Measurements from ENCODE around the gene MAPKAPK3.

The MAPKAPK3 gene

GRCh38 chr3:50657407-50657806 lies 40.5 kb downstream of the MAPKAPK3 start:
- no peak overlapping the region for H3K4me3 ChIP-seq (ENCODE audit: low read depth, low read length)
- no peak for TF ChIP-seq CTCF (IDR thresholded peaks at IDR 0.05; ENCODE audit: low read depth, low read length)
- in situ Hi-C loops (cut with HindIII; ENCODE audit: low sequenced_read_pairs): no loop called here
- no peak for DNase-seq (ENCODE audit: low read depth, low spot score)

GRCh38 chr3:50657816-50658215 lies 40.9 kb downstream of the MAPKAPK3 start:
- no peak overlapping the region for H3K4me3 ChIP-seq (ENCODE audit: low read depth, low read length)
- TF ChIP-seq CTCF (IDR thresholded peaks at IDR 0.05; ENCODE audit: low read depth, low read length): no peak
- DNase-seq (ENCODE audit: low read depth, low spot score): no peak
- in situ Hi-C loops (cut with HindIII; ENCODE audit: low sequenced_read_pairs): no loop called here

GRCh38 chr3:50658416-50658815 lies 41.5 kb downstream of the MAPKAPK3 start:
- DNase-seq (ENCODE audit: low read depth, low spot score): no peak
- no peak for TF ChIP-seq CTCF (IDR thresholded peaks at IDR 0.05; ENCODE audit: low read depth, low read length)
- no peak overlapping the region for H3K4me3 ChIP-seq (ENCODE audit: low read depth, low read length)
- in situ Hi-C loops (cut with HindIII; ENCODE audit: low sequenced_read_pairs): no loop called here

- DNase-seq (ENCODE audit: low read depth, low spot score): no peak
- in situ Hi-C loops (cut with HindIII; ENCODE audit: low sequenced_read_pairs): no loop called here
- no peak overlapping the region for H3K4me3 ChIP-seq (ENCODE audit: low read depth, low read length)
- TF ChIP-seq CTCF (IDR thresholded peaks at IDR 0.05; ENCODE audit: low read depth, low read length): no peak
Observed at GRCh38 chr3:50658831-50659230, 41.9 kb downstream of the MAPKAPK3 start.

- in situ Hi-C loops (cut with HindIII; ENCODE audit: low sequenced_read_pairs): no loop called here
- TF ChIP-seq CTCF (IDR thresholded peaks at IDR 0.05; ENCODE audit: low read depth, low read length): no peak
- no peak overlapping the region for H3K4me3 ChIP-seq (ENCODE audit: low read depth, low read length)
- DNase-seq (ENCODE audit: low read depth, low spot score): no peak
Observed at GRCh38 chr3:50660386-50660785, 43.4 kb downstream of the MAPKAPK3 start.

- no peak for DNase-seq (ENCODE audit: low read depth, low spot score)
- in situ Hi-C loops (cut with HindIII; ENCODE audit: low sequenced_read_pairs): no loop called here
- TF ChIP-seq CTCF (IDR thresholded peaks at IDR 0.05; ENCODE audit: low read depth, low read length): no peak
- no peak overlapping the region for H3K4me3 ChIP-seq (ENCODE audit: low read depth, low read length)
Observed at GRCh38 chr3:50661321-50661837, 44.4 kb downstream of the MAPKAPK3 start.

- in situ Hi-C loops (cut with HindIII; ENCODE audit: low sequenced_read_pairs): no loop called here
- H3K4me3 ChIP-seq (ENCODE audit: low read depth, low read length): no peak overlapping the region
- no peak for TF ChIP-seq CTCF (IDR thresholded peaks at IDR 0.05; ENCODE audit: low read depth, low read length)
- no peak for DNase-seq (ENCODE audit: low read depth, low spot score)
Observed at GRCh38 chr3:50662408-50662807, 45.5 kb downstream of the MAPKAPK3 start.
